CD4-positive, alpha-beta T cell (primary cell): Measurements from ENCODE around the gene PWWP2B. TPM values are rescaled to one million over a fixed set of nuclear protein-coding genes. Genes with fewer than 3 reads are reported as not detected.

Experiments
- ATAC-seq: fragments of 200-7000 bp; cut with Tn5 transposase; one replicate; pipeline ENCODE4 v1.10.0; 2022; ENCODE audit warnings: mild to moderate bottlenecking; ENCODE audit not compliant: poor library complexity
- CTCF ChIA-PET: fragments of 350-600 bp; sonication (Branson Sonifier 250); formaldehyde crosslinking; loops from one replicate; lab custom pipeline; 2021; ENCODE audit warnings: antibody characterized with exemption, inconsistent platforms; lab: Charles Lee
- POLR2A ChIA-PET: fragments of 350-600 bp; sonication (Branson Sonifier 250); formaldehyde crosslinking; loops from one replicate; lab custom pipeline; 2021; ENCODE audit warnings: antibody characterized with exemption, inconsistent platforms; lab: Charles Lee
- DNase-seq, 14 experiments: peaks; one replicate each; pipeline ENCODE4 v3.0.0-alpha.2; 2013 to 2020; ENCODE audit warnings: mixed read lengths in 2 of 14
- H3K27ac ChIP-seq, 2 donors: one replicate each; pipeline versions ENCODE4 v1.5.1 to v1.7.0; 2013; ENCODE audit warnings: low read length in 2 of 2, low read depth in 1 of 2, mild to moderate bottlenecking in 1 of 2
- H3K27me3 ChIP-seq, 2 experiments: 1 replicate in 1 of 2; 2 replicates in 1 of 2; pipeline versions ENCODE4 v1.6.1 to v1.7.0; 2013; ENCODE audit warnings: low read length in 2 of 2, control low read depth in 1 of 2, mild to moderate bottlenecking in 1 of 2, moderate library complexity in 1 of 2; ENCODE audit not compliant: insufficient read depth in 2 of 2, control insufficient read depth in 1 of 2
- H3K36me3 ChIP-seq: one replicate; pipeline ENCODE4 v1.6.1; 2013; ENCODE audit warnings: low read length, control low read depth; ENCODE audit not compliant: insufficient read depth
- H3K4me1 ChIP-seq: one replicate; pipeline ENCODE4 v1.6.1; 2013; ENCODE audit warnings: low read length, control low read depth; ENCODE audit not compliant: insufficient read depth
- H3K4me3 ChIP-seq: one replicate; pipeline ENCODE4 v1.5.1; 2013; ENCODE audit warnings: mild to moderate bottlenecking, low read length, moderate library complexity
- H3K9me3 ChIP-seq, 2 experiments: 1 replicate in 1 of 2; 2 replicates in 1 of 2; pipeline versions ENCODE4 v1.6.1 to v1.7.0; 2013; ENCODE audit warnings: low read length in 2 of 2, mild to moderate bottlenecking in 2 of 2, control low read depth in 1 of 2, moderate library complexity in 1 of 2; ENCODE audit not compliant: control insufficient read depth in 1 of 2, insufficient read depth in 1 of 2
- H3K27ac Mint-ChIP-seq: one replicate; pipeline ENCODE4 v1.8.0; 2020; ENCODE audit warnings: mixed read lengths
- H3K27me3 Mint-ChIP-seq: one replicate; pipeline ENCODE4 v1.8.0; 2021; ENCODE audit warnings: mixed read lengths
- H3K36me3 Mint-ChIP-seq: one replicate; pipeline ENCODE4 v1.8.0; 2021; ENCODE audit warnings: low read depth, mixed read lengths
- H3K4me1 Mint-ChIP-seq: one replicate; pipeline ENCODE4 v1.8.0; 2021; ENCODE audit warnings: low read depth, mixed read lengths
- H3K4me3 Mint-ChIP-seq: one replicate; pipeline ENCODE4 v1.8.0; 2020; ENCODE audit warnings: mild to moderate bottlenecking, mixed read lengths
- H3K9me3 Mint-ChIP-seq: one replicate; pipeline ENCODE4 v1.8.0; 2020; ENCODE audit warnings: mixed read lengths
- intact Hi-C, 2 experiments: fragments of 100-400 bp; cut with DNase I in 1 of 2; cut with micrococcal nuclease in 1 of 2; formaldehyde crosslinking; loops; one replicate each; pipeline versions ENCODE4 v1.15.1 to v1.9.0; 2023 to 2025; cut with DNase I, micrococcal nuclease
- total RNA-seq, 174 experiments: library from RNA in 2 of 174; stranded (reverse) in 2 of 174; gene quantifications; one replicate each; pipeline ENCODE4 v1.2.3 and lab custom pipeline; 2021 to 2026
- TF ChIP-seq, protein P1 (sequence below): fragments of 200-600 bp; IDR thresholded peaks from one replicate; pipeline ENCODE4 v1.8.0; 2022; ENCODE audit warnings: antibody characterized with exemption, mild to moderate bottlenecking

The PWWP2B gene
- total RNA-seq, 2 experiments from 2014 or later, result 19.2 to 19.6 TPM

DNA sequence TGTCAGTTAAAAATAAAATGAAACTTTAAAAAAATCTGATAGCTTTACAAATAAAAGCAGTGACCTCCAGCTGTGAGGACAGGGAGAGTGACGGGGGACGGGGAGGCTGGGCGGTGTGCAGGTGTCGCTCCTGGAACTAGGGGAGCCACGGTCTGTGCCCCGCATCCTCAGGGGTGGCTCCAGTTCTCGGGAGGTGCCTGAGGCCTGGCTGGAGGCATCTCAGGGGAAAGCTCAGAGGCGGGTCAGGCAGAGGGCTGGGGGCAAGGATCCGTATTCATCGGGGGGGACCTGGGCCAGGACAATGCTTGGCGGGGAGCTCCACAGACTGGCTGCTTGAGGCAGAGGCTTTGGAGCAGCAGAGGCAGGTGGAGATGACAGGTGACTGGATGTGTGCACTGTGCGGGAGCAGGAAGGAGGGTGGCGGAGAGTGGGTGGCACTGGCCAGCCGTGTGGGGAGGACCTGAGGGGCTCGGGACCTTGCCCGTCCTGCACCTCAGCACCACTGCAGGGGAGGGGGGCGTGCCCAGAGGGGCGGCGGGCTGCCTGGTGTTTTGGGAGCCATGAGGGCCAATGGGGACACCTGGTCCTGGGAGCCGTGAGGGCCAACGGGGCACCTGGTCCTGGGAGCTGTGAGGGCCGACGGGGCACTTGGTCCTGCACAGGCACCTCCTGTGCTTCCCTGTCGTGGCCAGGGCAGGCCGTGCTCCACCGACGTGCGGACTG lies 13.2 kb downstream of the PWWP2B start:
- H3K9me3 ChIP-seq, result no peaks in the 10 kb centered on the region
- TF ChIP-seq, protein P1, sequence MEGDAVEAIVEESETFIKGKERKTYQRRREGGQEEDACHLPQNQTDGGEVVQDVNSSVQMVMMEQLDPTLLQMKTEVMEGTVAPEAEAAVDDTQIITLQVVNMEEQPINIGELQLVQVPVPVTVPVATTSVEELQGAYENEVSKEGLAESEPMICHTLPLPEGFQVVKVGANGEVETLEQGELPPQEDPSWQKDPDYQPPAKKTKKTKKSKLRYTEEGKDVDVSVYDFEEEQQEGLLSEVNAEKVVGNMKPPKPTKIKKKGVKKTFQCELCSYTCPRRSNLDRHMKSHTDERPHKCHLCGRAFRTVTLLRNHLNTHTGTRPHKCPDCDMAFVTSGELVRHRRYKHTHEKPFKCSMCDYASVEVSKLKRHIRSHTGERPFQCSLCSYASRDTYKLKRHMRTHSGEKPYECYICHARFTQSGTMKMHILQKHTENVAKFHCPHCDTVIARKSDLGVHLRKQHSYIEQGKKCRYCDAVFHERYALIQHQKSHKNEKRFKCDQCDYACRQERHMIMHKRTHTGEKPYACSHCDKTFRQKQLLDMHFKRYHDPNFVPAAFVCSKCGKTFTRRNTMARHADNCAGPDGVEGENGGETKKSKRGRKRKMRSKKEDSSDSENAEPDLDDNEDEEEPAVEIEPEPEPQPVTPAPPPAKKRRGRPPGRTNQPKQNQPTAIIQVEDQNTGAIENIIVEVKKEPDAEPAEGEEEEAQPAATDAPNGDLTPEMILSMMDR, result no peak
- Mint-ChIP-seq H3K4me3 (no peak overlapping the region), H3K4me1 (peaks cover 20% of the 10 kb centered on the region), H3K27ac (no peak overlapping the region), H3K27me3 (no peaks in the 10 kb centered on the region), H3K9me3 (no peaks in the 10 kb centered on the region), H3K36me3 (peaks cover 15% of the 10 kb centered on the region)
- H3K4me3 ChIP-seq, result no peak overlapping the region
- H3K4me1 ChIP-seq, result peaks cover 21% of the 10 kb centered on the region
- H3K36me3 ChIP-seq, result peaks cover 10% of the 10 kb centered on the region
- no peak overlapping the region for H3K27ac ChIP-seq
- ChIA-PET POLR2A (no interaction called here), CTCF (no interaction called here)
- H3K27me3 ChIP-seq, result no peaks in the 10 kb centered on the region
- intact Hi-C loops, result no loop called here
- no peak for DNase-seq
- no peak for ATAC-seq

DNA sequence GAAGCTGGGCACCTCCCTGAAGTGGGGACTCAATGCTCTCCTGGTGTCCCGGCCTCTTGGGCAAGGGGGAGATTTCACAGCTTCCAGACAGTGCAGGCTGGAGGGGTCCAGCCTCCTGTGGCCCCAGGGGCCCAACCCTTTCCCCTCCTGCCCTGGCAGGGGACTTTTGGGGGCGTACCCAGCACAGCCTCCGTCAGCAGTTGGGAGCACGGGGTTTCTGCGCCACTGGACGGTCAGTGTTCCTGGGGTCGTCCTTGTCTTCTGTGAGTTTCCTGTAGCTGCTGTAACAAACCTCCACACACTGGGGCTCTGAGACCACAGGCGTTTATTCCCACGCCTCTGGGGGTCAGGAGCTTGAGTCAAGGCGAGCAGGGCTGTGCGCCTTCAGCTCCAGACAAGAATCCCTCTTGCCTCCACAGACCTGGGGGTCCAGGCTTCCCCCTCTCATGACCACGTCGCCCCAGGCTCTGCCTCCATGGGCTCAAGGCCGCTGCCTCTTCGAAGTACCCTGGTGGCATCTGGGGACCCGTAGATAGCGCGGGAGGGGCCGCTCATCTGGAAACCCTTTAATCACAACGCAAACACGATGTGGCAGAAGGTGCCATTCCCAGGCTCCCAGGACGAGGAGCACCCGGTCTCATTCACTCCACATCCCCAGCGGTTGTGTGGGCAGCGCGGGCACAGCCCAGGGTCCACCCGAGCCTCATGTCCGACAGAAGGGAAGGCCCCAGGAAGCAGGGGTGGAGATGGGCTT lies 14.0 kb downstream of the PWWP2B start:
- Mint-ChIP-seq H3K27me3 (no peaks in the 10 kb centered on the region), H3K4me1 (peaks cover 25% of the 10 kb centered on the region), H3K4me3 (no peak overlapping the region), H3K36me3 (peaks cover 15% of the 10 kb centered on the region), H3K27ac (no peak overlapping the region), H3K9me3 (no peaks in the 10 kb centered on the region)
- intact Hi-C loops, result no loop called here
- Histone ChIP-seq H3K4me3 (no peak overlapping the region), H3K9me3 (no peaks in the 10 kb centered on the region), H3K36me3 (peaks cover 10% of the 10 kb centered on the region), H3K4me1 (peaks cover 21% of the 10 kb centered on the region), H3K27ac (no peak overlapping the region), H3K27me3 (no peaks in the 10 kb centered on the region)
- ATAC-seq (no peak), DNase-seq (no peak)
- TF ChIP-seq, protein P1, result no peak
- POLR2A ChIA-PET, result no interaction called here
- CTCF ChIA-PET, result no interaction called here

DNA sequence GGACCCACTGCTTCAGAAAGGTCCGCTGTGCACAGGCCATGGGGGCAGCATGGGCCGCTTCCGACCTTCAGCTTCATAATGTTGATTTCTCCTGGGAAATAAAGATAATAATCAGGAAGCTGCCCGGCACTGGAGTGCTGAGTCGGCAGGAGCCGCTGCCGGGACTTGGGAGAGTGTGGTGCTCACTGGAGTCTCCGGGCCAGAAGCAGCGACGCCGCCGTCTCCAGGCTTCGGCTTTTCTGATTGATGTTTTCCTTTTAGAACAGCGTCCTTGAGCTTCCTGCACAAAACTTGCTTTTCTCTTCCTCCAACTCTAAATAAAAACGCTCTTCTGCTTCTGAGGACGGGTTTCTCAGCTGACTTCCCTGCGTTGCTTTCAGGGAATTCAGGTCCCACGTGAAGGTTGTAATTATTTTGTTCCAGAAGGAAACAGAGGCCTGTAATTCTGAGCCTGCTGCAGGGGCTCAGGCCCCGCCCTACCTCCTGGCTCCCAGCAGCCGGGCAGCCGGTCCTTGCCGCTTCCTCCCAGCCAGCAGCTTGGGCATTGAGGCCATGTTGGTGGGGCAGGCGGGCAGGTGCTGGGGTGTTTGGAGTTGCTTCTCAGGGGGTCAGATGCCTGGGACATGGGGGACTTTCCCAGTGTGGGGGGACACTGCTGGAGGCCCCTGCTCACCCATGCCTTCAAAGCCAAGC lies 14.7 kb downstream of the PWWP2B start:
- Mint-ChIP-seq H3K4me3 (no peak overlapping the region), H3K27ac (no peak overlapping the region), H3K27me3 (no peaks in the 10 kb centered on the region), H3K36me3 (peaks cover 14% of the 10 kb centered on the region), H3K4me1 (peaks cover 25% of the 10 kb centered on the region), H3K9me3 (no peaks in the 10 kb centered on the region)
- H3K27me3 ChIP-seq, result no peaks in the 10 kb centered on the region
- intact Hi-C loops, result no loop called here
- peaks cover 24% of the 10 kb centered on the region for H3K4me1 ChIP-seq
- no peak for ATAC-seq
- H3K9me3 ChIP-seq, result no peaks in the 10 kb centered on the region
- DNase-seq, result no peak
- POLR2A ChIA-PET, result no interaction called here
- H3K27ac ChIP-seq, result no peak overlapping the region
- TF ChIP-seq, protein P1, result no peak
- H3K4me3 ChIP-seq, result no peak overlapping the region
- CTCF ChIA-PET, result no interaction called here
- H3K36me3 ChIP-seq, result peaks cover 5% of the 10 kb centered on the region
